G401 (cell line): ENCODE measurements around the gene TUBA8. TPM values are rescaled to one million over a fixed set of nuclear protein-coding genes. Genes with fewer than 3 reads are reported as not detected.
A peak's percentile ranks its signal among the peaks of the same experiment; 100 is the strongest.
"Not testable (repeated sequence)": the region's sequence is repeated elsewhere in the genome, so short reads cannot be mapped to it uniquely, and the experiment has no call there.

ENCODE experiments used
- DNase-seq: peaks from one replicate; pipeline ENCODE4 v3.0.0-alpha.2; 2015; ENCODE audit warnings: low spot score
- in situ Hi-C: cut with HindIII; loops from 2 replicates; pipeline ENCODE4 v1.10.0; 2016; ENCODE audit warnings: low sequenced_read_pairs, mixed read lengths
- total RNA-seq: library from RNA; depleted of rRNA; stranded (reverse); fragments of >200 nt; shearing (Covaris generic); gene quantifications from 2 replicates; pipeline ENCODE4 v1.2.3, GENCODE V29; 2014; rRNA removed

Gene TUBA8
- total RNA-seq, 1 experiment from 2014 or later = not detected

- in situ Hi-C loops = no loop called here
- DNase-seq = peak; percentile 70
Measured at GRCh38 chr22:18156878-18157713, 46.5 kb downstream of the TUBA8 start.

GRCh38 chr22:18157714-18158028 is 47.1 kb downstream of the TUBA8 start:
- DNase-seq = no peak
- in situ Hi-C loops = no loop called here

GRCh38 chr22:18160641-18161040 is 50.0 kb downstream of the TUBA8 start:
- in situ Hi-C loops, DNase-seq: not testable (repeated sequence)

GRCh38 chr22:18163843-18164242 is 53.2 kb downstream of the TUBA8 start:
- in situ Hi-C loops, DNase-seq: not testable (repeated sequence)

GRCh38 chr22:18164584-18164983 is 54.0 kb downstream of the TUBA8 start:
- in situ Hi-C loops, DNase-seq: not testable (repeated sequence)

- DNase-seq, in situ Hi-C loops: not testable (repeated sequence)
Measured at GRCh38 chr22:18165356-18165755, 54.7 kb downstream of the TUBA8 start.

- in situ Hi-C loops, DNase-seq: not testable (repeated sequence)
Measured at GRCh38 chr22:18170284-18170683, 59.7 kb downstream of the TUBA8 start.

- in situ Hi-C loops, DNase-seq: not testable (repeated sequence)
Measured at GRCh38 chr22:18172203-18172602, 61.6 kb downstream of the TUBA8 start.

- in situ Hi-C loops = not testable (repeated sequence)
Measured at GRCh38 chr22:18172776-18173175, 62.2 kb downstream of the TUBA8 start.

GRCh38 chr22:18173441-18173840 is 62.8 kb downstream of the TUBA8 start:
- in situ Hi-C loops, DNase-seq: not testable (repeated sequence)

More at GRCh38 chr22:18172776-18173175, 62.2 kb downstream of the TUBA8 start:
- not testable (repeated sequence) for DNase-seq

Other genes with a start within 250 kb of the TUBA8 start
- gene MICAL3, start 86.2 kb upstream of the TUBA8 start, total RNA-seq = 3.4 and 5.3 TPM in 2 replicates
- gene PEX26, start 32.8 kb upstream of the TUBA8 start, total RNA-seq = 13.7 and 20.7 TPM in 2 replicates
- 2.0 and 2.1 TPM in 2 replicates for gene USP18, start 39.4 kb downstream of the TUBA8 start, total RNA-seq